AG20443 (cell line): ENCODE data around the gene UPK1A.
"Not testable (repeated sequence)": the region's sequence is repeated elsewhere in the genome, so short reads cannot be mapped to it uniquely, and the experiment has no call there.

ENCODE experiments used
- DNase-seq: peaks from one replicate; pipeline ENCODE4 v3.0.0; 2012; ENCODE audit warnings: low spot score, mixed read lengths

UPK1A gene

GRCh38 chr19:35718345-35719041, 52.2 kb downstream of the UPK1A start:
- peak; percentile 43 for DNase-seq

DNA sequence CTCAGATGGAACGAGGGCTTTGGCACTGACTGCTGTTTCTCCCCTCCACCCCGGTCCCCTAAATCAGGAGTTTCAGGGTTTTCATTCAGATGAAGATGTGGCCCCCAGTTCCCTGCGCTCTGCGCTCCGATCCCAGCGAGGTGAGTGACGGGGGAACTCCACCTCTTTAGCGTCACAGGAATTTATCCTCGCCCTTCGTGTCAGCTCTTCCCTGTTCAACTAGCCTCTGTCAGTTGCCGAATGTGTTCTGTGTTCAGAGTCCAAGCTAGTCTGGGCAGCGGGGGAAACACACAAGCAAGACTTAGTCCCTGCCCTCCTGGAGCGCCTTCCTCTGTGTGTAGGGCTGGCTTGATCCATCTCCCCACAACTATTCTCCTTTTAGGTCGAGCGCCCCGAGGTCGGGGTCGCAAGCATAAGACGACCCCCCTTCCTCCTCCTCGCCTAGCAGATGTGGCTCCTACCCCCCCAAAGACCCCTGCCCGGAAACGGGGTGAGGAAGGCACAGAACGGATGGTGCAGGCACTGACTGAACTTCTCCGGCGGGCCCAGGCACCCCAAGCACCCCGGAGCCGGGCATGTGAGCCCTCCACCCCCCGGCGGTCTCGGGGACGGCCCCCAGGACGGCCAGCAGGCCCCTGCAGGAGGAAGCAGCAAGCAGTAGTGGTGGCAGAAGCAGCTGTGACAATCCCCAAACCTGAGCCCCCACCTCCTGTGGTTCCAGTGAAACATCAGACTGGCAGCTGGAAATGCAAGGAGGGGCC, 53.3 kb downstream of the UPK1A start:
- no peak for DNase-seq

DNA sequence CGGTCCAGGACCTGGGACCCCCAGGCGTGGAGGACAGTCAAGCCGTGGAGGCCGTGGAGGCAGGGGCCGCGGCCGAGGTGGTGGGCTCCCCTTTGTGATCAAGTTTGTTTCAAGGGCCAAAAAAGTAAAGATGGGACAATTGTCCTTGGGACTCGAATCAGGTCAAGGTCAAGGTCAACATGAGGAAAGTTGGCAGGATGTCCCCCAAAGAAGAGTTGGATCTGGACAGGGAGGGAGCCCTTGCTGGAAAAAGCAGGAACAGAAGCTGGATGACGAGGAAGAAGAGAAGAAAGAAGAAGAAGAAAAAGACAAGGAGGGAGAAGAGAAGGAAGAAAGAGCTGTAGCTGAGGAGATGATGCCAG, 53.8 kb downstream of the UPK1A start:
- no peak for DNase-seq

DNA sequence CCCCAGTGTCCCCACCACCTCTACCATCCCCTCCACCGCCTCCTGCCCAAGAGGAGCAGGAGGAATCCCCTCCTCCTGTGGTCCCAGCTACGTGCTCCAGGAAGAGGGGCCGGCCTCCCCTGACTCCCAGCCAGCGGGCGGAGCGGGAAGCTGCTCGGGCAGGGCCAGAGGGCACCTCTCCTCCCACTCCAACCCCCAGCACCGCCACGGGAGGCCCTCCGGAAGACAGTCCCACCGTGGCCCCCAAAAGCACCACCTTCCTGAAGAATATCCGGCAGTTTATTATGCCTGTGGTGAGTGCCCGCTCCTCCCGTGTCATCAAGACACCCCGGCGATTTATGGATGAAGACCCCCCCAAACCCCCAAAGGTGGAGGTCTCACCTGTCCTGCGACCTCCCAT, 54.3 kb downstream of the UPK1A start:
- no peak for DNase-seq

DNA sequence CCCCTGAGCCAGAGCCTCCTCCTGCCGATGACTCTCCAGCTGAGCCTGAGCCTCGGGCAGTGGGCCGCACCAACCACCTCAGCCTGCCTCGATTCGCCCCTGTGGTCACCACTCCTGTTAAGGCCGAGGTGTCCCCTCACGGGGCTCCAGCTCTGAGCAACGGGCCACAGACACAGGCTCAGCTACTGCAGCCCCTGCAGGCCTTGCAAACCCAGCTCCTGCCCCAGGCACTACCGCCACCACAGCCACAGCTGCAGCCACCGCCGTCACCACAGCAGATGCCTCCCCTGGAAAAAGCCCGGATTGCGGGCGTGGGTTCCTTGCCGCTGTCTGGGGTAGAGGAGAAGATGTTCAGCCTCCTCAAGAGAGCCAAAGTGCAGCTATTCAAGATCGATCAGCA, 55.1 kb downstream of the UPK1A start:
- no peak for DNase-seq

DNA sequence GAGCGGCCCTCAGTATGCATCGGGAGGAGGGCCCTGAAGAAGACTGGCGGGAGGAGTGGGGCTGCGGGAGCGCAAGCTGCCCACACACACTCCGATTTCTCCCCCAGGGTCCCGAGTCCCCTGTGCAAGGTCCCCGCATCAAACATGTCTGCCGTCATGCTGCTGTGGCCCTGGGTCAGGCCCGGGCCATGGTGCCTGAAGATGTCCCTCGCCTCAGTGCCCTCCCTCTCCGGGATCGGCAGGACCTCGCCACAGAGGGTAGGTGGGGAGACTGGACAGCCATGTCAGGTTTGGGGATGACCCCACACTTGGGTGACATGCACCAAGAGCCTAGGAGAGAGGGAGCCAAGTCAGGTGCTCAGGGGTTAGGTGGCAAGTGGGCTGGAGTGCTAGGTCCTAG, 56.1 kb downstream of the UPK1A start:
- DNase-seq = no peak

DNA sequence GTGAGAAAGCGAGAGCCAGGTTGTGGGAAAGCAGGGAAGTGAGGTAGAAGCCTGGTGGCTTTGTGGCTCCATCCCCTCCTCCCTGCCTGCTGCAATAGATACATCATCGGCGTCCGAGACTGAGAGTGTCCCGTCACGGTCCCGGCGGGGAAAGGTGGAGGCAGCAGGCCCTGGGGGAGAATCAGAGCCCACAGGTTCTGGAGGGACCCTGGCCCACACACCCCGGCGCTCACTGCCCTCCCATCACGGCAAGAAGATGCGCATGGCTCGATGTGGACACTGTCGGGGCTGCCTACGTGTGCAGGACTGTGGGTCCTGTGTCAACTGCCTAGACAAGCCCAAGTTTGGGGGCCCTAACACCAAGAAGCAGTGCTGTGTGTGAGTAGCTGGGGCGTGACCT, 56.6 kb downstream of the UPK1A start:
- no peak for DNase-seq

GRCh38 chr19:35723671-35724070, 57.4 kb downstream of the UPK1A start:
- no peak for DNase-seq

- DNase-seq = not testable (repeated sequence)
These were observed 57.8 kb downstream of the UPK1A start for GRCh38 chr19:35724132-35724531.

DNA sequence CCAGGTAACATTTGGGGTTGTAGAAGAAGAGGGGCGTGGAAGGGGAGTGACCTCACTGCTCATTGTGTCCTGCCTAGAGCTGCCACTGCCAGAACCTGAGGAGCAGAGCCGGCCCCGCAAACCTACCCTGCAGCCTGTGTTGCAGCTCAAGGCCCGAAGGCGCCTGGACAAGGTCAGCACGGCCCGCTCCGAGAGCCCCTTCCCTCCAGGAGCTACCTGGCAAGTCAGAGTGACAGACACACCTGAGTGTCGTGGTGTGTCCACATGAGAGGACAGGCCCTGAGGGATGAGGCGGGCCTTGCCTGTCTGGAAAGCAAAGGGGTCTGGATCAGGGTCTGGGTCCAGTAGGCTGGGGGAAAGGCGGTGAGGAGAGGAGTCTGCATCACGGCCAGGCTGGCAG, 58.2 kb downstream of the UPK1A start:
- DNase-seq = no peak

DNA sequence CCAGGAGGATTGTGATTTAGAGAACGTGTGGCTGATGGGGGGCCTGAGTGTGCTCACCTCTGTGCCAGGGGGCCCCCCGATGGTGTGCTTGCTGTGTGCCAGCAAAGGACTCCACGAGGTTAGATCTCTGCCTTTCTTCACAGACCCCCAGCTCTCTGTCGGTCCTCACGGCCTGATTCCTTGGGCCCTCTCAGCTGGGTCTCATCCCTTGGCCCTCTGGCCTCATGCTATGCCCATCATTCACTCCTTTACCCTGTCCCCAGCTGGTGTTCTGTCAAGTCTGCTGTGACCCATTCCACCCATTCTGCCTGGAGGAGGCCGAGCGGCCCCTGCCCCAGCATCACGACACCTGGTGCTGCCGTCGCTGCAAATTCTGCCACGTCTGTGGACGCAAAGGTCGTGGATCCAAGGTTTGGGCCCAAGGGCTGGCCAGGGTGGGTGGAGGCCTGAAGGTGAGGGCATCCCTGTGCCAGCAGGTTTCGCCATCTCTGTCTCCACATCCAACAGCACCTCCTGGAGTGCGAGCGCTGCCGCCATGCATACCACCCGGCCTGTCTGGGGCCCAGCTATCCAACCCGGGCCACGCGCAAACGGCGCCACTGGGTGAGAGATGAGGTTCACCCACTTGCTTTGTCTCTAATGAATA, 59.0 kb downstream of the UPK1A start:
- no peak for DNase-seq

GRCh38 chr19:35727053-35727955, 61.0 kb downstream of the UPK1A start:
- DNase-seq = no peak
